H1 (cell line): ENCODE results near the gene UBAP1L. TPM values are rescaled to one million over a fixed set of nuclear protein-coding genes. Genes with fewer than 3 reads are reported as not detected.

Source experiments
- CTCF ChIA-PET: fragments of 300-600 bp; sonication (Branson Sonifier 250); formaldehyde crosslinking; loops from one replicate; lab custom pipeline; 2021; ENCODE audit not compliant: partially characterized antibody; lab: Charles Lee
- POLR2A ChIA-PET: fragments of 300-600 bp; sonication (Branson Sonifier 250); formaldehyde crosslinking; loops from one replicate; lab custom pipeline; 2021; ENCODE audit warnings: inconsistent platforms; ENCODE audit not compliant: partially characterized antibody; lab: Charles Lee
- DNase-seq, 2 experiments: peaks; one replicate each; pipeline versions ENCODE4 v3.0.0 to v3.0.0-alpha.2; 2010 to 2022; ENCODE audit warnings: low spot score in 2 of 2, low read depth in 1 of 2, mixed read lengths in 1 of 2
- FAIRE-seq: peaks from 2 replicates; lab custom pipeline; 2011; peaks lifted over from hg19 to GRCh38; lab: Jason Lieb, UNC
- H2AFZ ChIP-seq: 2 replicates; pipeline ENCODE4 v1.8.1; 2012; ENCODE audit warnings: low read length, inconsistent platforms
- H2AK5ac ChIP-seq: 2 replicates; pipeline ENCODE4 v1.6.1; 2013; ENCODE audit warnings: low read depth, low read length
- H2BK120ac ChIP-seq: replicated peaks from 2 replicates; pipeline ENCODE3; 2013; ENCODE audit warnings: low read depth, low read length, inconsistent platforms
- H2BK12ac ChIP-seq: 2 replicates; pipeline ENCODE4 v1.6.1; 2013; ENCODE audit warnings: low read depth, low read length
- H2BK15ac ChIP-seq: 2 replicates; pipeline ENCODE4 v1.6.1; 2013; ENCODE audit warnings: low read length
- H2BK20ac ChIP-seq: 2 replicates; pipeline ENCODE4 v1.6.1; 2013; ENCODE audit warnings: low read length
- H2BK5ac ChIP-seq: 2 replicates; pipeline ENCODE4 v1.6.1; 2013; ENCODE audit warnings: low read depth, low read length
- H3K14ac ChIP-seq: 2 replicates; pipeline ENCODE4 v1.6.1; 2013; ENCODE audit warnings: inconsistent platforms; ENCODE audit not compliant: insufficient read length
- H3K18ac ChIP-seq: 2 replicates; pipeline ENCODE4 v1.6.1; 2013; ENCODE audit warnings: low read length; ENCODE audit errors: extremely low read depth
- H3K23ac ChIP-seq: 2 replicates; pipeline ENCODE4 v1.6.1; 2013; ENCODE audit warnings: inconsistent platforms; ENCODE audit not compliant: insufficient read length
- H3K23me2 ChIP-seq: 2 replicates; pipeline ENCODE4 v1.6.1; 2013; ENCODE audit warnings: low read depth, low read length
- H3K27ac ChIP-seq: 2 replicates; pipeline ENCODE4 v1.6.1; 2011; ENCODE audit warnings: low read depth, low read length, inconsistent platforms
- H3K27me3 ChIP-seq, 4 experiments: replicated peaks in 1 of 4; 1 replicate in 1 of 4; 2 replicates in 3 of 4; pipeline versions ENCODE4 v1.6.1 to v1.8.1; 2011 to 2013; ENCODE audit warnings: low read length in 3 of 4, mild to moderate bottlenecking in 3 of 4, inconsistent platforms in 2 of 4, mixed read lengths in 2 of 4, moderate library complexity in 1 of 4; ENCODE audit not compliant: control insufficient read depth in 3 of 4, insufficient read depth in 3 of 4; ENCODE audit errors: extremely low read depth in 1 of 4
- H3K36me3 ChIP-seq, 4 experiments: 2 replicates each; pipeline versions ENCODE4 v1.6.1 to v1.8.1; 2011 to 2013; ENCODE audit warnings: mild to moderate bottlenecking in 4 of 4, low read length in 3 of 4, moderate library complexity in 2 of 4, control low read depth in 1 of 4, inconsistent platforms in 1 of 4; ENCODE audit not compliant: insufficient read depth in 4 of 4, control insufficient read depth in 2 of 4
- H3K4ac ChIP-seq: replicated peaks from 2 replicates; pipeline ENCODE3; 2013; ENCODE audit warnings: low read length, low read depth, mixed read lengths, inconsistent platforms; ENCODE audit not compliant: insufficient read length
- H3K4me1 ChIP-seq, 4 experiments: replicated peaks in 1 of 4; 1 replicate in 1 of 4; 2 replicates in 3 of 4; pipeline versions ENCODE4 v1.6.1 to v1.8.1; 2011 to 2013; ENCODE audit warnings: low read length in 3 of 4, inconsistent platforms in 2 of 4, mixed read lengths in 1 of 4; ENCODE audit not compliant: insufficient read depth in 4 of 4, control insufficient read depth in 3 of 4
- H3K4me2 ChIP-seq, 2 experiments: 2 replicates each; pipeline versions ENCODE4 v1.6.1 to v1.8.1; 2011 to 2013; ENCODE audit warnings: low read depth in 2 of 2, low read length in 2 of 2, control low read depth in 1 of 2, inconsistent platforms in 1 of 2, mild to moderate bottlenecking in 1 of 2; ENCODE audit not compliant: insufficient read depth in 1 of 2
- H3K4me3 ChIP-seq, 4 experiments: fragments of 200-600, 300-600 bp in 1 of 4; sonication (generic), shearing (Covaris generic), sonication (Bioruptor Twin) in 1 of 4; 2 replicates each; pipeline versions ENCODE4 v1.5.1 to v1.8.1; 2011 to 2016; ENCODE audit warnings: low read length in 4 of 4, low read depth in 3 of 4, control low read depth in 2 of 4, inconsistent platforms in 2 of 4, mild to moderate bottlenecking in 2 of 4, mixed read lengths in 1 of 4, moderate library complexity in 1 of 4; ENCODE audit not compliant: insufficient read depth in 2 of 4; ENCODE audit errors: extremely low read depth in 1 of 4
- H3K56ac ChIP-seq: replicated peaks from 2 replicates; pipeline ENCODE3; 2013; ENCODE audit warnings: low read depth, mild to moderate bottlenecking, mixed read lengths, low read length, inconsistent platforms; ENCODE audit not compliant: insufficient read length
- H3K79me1 ChIP-seq: 2 replicates; pipeline ENCODE4 v1.6.1; 2013; ENCODE audit warnings: low read depth, low read length, control low read depth
- H3K79me2 ChIP-seq, 2 experiments: 2 replicates each; pipeline versions ENCODE4 v1.6.1 to v1.8.1; 2012 to 2013; ENCODE audit warnings: low read length in 2 of 2, mild to moderate bottlenecking in 2 of 2, inconsistent platforms in 1 of 2; ENCODE audit not compliant: insufficient read depth in 2 of 2, control insufficient read depth in 1 of 2
- H3K9ac ChIP-seq, 4 experiments: replicated peaks in 1 of 4; 1 replicate in 1 of 4; 2 replicates in 3 of 4; pipeline versions ENCODE4 v1.6.1 to v1.8.1; 2011 to 2013; ENCODE audit warnings: low read depth in 3 of 4, low read length in 3 of 4, control low read depth in 2 of 4, mild to moderate bottlenecking in 2 of 4, moderate library complexity in 2 of 4, inconsistent platforms in 1 of 4; ENCODE audit errors: extremely low read depth in 1 of 4
- H3K9me3 ChIP-seq, 2 experiments: 2 replicates each; pipeline versions ENCODE4 v1.6.1 to v1.8.1; 2012 to 2013; ENCODE audit warnings: mild to moderate bottlenecking in 2 of 2, moderate library complexity in 2 of 2, control low read depth in 1 of 2, inconsistent platforms in 1 of 2, low read depth in 1 of 2, low read length in 1 of 2, mixed read lengths in 1 of 2; ENCODE audit not compliant: insufficient read depth in 2 of 2
- H4K20me1 ChIP-seq, 2 experiments: replicated peaks in 1 of 2; 2 replicates each; pipeline versions ENCODE3 to v1.8.1; 2011 to 2013; ENCODE audit warnings: inconsistent platforms in 2 of 2, low read length in 2 of 2, mild to moderate bottlenecking in 1 of 2; ENCODE audit not compliant: insufficient read depth in 2 of 2, control insufficient read depth in 1 of 2
- H4K5ac ChIP-seq: 2 replicates; pipeline ENCODE4 v1.6.1; 2013; ENCODE audit warnings: low read length, low read depth, mixed read lengths, inconsistent platforms; ENCODE audit not compliant: insufficient read length
- H4K8ac ChIP-seq: 2 replicates; pipeline ENCODE4 v1.8.0; 2013; ENCODE audit warnings: mild to moderate bottlenecking, moderate library complexity, low read length, inconsistent platforms; ENCODE audit not compliant: insufficient read depth; ENCODE audit errors: extremely low read depth
- H4K91ac ChIP-seq: replicated peaks from 2 replicates; pipeline ENCODE3; 2013; ENCODE audit warnings: low read length, mixed read lengths, inconsistent platforms; ENCODE audit not compliant: insufficient read length
- NRF1 ChIP-seq: IDR thresholded peaks from 2 replicates; pipeline ENCODE4 v1.6.1; 2011; ENCODE audit warnings: mild to moderate bottlenecking, low read depth, low read length, improper control_type of control experiment
- WGBS, 2 experiments: shearing (Covaris generic) in 1 of 2; methylation state at CpG; one replicate each; pipeline versions ENCODE4 v1.1.6 to v1.1.7; 2013 to 2015; ENCODE audit warnings: low lambda C conversion rate in 2 of 2, mixed read lengths in 2 of 2, inconsistent platforms in 1 of 2, low coverage in 1 of 2, missing lambda C conversion rate in 1 of 2; ENCODE audit not compliant: insufficient replicate concordance in 2 of 2, insufficient coverage in 1 of 2, insufficient read length in 1 of 2; ENCODE audit errors: extremely low coverage in 1 of 2, missing lambda C conversion rate in 1 of 2; 5-methylcytosine and 5-hydroxymethylcytosine counted together
- polyA plus RNA-seq, 7 experiments: library from polyadenylated mRNA; depleted of rRNA in 3 of 7; stranded (reverse) in 5 of 7; unstranded in 2 of 7; fragments of >200 nt in 5 of 7; fragments of 200-250 nt in 2 of 7; gene quantifications; 1 replicate in 5 of 7; 2 replicates in 1 of 7; 4 replicates in 1 of 7; pipeline versions ENCODE4 v1.2.1 to v1.2.3, GENCODE V29; 2011 to 2013; ENCODE audit warnings: missing spikeins in 2 of 7, mixed read lengths in 2 of 7
- total RNA-seq: library from RNA; stranded (reverse); fragmentation: NEBNext Ultra II Directional; extraction: Animal tissue kit (Norgen Biotek cat#: 25700); gene quantifications from 2 replicates; pipeline ENCODE4 v1.2.1, GENCODE V29; 2021

The UBAP1L gene
- total and polyA plus RNA-seq, 2 of the 8 experiments (the other 6 are each of a cell fraction or from before 2014, with no cell fraction given) = 0.67 to 1.7 TPM

- no peak overlapping the region for H3K4me2 ChIP-seq
- no peak overlapping the region for H3K56ac ChIP-seq
Observed at GRCh38 chr15:65087873-65088642, 26.9 kb downstream of the UBAP1L start.

More at GRCh38 chr15:65087873-65088642, 26.9 kb downstream of the UBAP1L start:
- FAIRE-seq (no peak), DNase-seq (no peak)
- H3K4me3 ChIP-seq = no peak overlapping the region
- no peak overlapping the region for H2BK5ac ChIP-seq
- H2BK15ac ChIP-seq = no peak overlapping the region
- H3K27ac ChIP-seq = no peak overlapping the region
- TF ChIP-seq NRF1 = no peak
- H3K23me2 ChIP-seq = no peaks in the 10 kb centered on the region
- H2BK12ac ChIP-seq = no peak overlapping the region
- no peak overlapping the region for H3K9ac ChIP-seq
- peak overlapping the region; percentile 18; the same call in 1 of the 2 replicates for H2AK5ac ChIP-seq
- H3K79me2 ChIP-seq = no peaks in the 10 kb centered on the region
- no peaks in the 10 kb centered on the region for H3K9me3 ChIP-seq
- no peak overlapping the region for H2BK120ac ChIP-seq
- 87% methylated on average over 13 of the region's 13 CpGs; no CpG with 5 or more reads in 1 of the 2 experiments for WGBS, 2 experiments
- H3K36me3 ChIP-seq = no peaks in the 10 kb centered on the region
- no peak overlapping the region; the same call in 1 of the 2 replicates for H4K8ac ChIP-seq
- no peak overlapping the region for H3K23ac ChIP-seq
- no peaks in the 10 kb centered on the region for H4K20me1 ChIP-seq
- no peak overlapping the region for H3K14ac ChIP-seq
- H3K18ac ChIP-seq = no peak overlapping the region
- H2BK20ac ChIP-seq = no peak overlapping the region
- no peak overlapping the region for H3K4ac ChIP-seq
- no peaks in the 10 kb centered on the region for H3K79me1 ChIP-seq
- H3K27me3 ChIP-seq = no peaks in the 10 kb centered on the region; a peak in 1 of 7 replicates
- ChIA-PET POLR2A (interaction anchor here (0.6 to 14.5 kb wide), 9 partner anchors 9 to 1372 kb away, joined by 3 to 93 read pairs (median 3); partner anchors contain the start of genes KBTBD13, RASL12 and RNU5B-1), CTCF (interaction anchor here (0.9 to 32.9 kb wide), 8 partner anchors 7 to 339 kb away, joined by 3 to 1213 read pairs (median 31); partner anchors contain the start of genes KBTBD13, RASL12 and SLC51B)
- peaks cover 9 to 21% (median 15%) of the 10 kb centered on the region in 4 experiments for H3K4me1 ChIP-seq
- H4K91ac ChIP-seq = no peak overlapping the region
- no peak overlapping the region for H4K5ac ChIP-seq
- no peak overlapping the region for H2AFZ ChIP-seq
